ENCODE measurements around the gene PDS5B.

DNA sequence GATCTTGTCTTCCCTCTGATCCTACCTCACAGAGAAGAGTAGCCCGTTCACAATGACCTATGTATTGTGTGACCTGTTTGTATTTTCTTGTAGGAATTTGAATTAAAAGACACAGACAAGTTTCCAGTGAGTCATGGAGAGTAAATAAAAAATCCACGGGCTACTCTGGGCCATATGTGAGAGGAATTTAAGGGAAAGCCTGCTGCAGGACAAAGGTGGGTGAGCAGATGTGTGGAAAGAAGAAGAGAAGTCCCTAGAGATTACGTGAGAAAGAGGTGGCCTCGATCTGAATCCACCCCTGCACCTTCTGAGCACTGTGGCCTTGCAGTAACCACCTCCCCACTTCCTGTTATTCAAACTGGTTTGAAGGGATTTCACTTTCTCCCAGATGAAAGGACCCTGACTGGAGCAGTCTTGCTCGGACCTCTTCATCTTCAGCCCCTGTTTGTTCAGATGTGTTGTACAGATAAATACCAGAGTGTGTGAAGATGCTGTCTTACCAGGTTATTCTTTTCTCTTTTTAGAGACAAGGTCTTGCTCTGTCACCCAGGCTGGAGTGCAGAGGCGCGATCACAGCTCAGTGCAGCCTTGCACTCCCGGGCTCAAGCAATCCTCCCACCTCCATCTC is 205.4 kb downstream of the PDS5B start:
- TF ChIP-seq POLR2A (IDR thresholded peaks at IDR 0.05), result no peak
- TF ChIP-seq, protein P1, sequence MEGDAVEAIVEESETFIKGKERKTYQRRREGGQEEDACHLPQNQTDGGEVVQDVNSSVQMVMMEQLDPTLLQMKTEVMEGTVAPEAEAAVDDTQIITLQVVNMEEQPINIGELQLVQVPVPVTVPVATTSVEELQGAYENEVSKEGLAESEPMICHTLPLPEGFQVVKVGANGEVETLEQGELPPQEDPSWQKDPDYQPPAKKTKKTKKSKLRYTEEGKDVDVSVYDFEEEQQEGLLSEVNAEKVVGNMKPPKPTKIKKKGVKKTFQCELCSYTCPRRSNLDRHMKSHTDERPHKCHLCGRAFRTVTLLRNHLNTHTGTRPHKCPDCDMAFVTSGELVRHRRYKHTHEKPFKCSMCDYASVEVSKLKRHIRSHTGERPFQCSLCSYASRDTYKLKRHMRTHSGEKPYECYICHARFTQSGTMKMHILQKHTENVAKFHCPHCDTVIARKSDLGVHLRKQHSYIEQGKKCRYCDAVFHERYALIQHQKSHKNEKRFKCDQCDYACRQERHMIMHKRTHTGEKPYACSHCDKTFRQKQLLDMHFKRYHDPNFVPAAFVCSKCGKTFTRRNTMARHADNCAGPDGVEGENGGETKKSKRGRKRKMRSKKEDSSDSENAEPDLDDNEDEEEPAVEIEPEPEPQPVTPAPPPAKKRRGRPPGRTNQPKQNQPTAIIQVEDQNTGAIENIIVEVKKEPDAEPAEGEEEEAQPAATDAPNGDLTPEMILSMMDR (IDR thresholded peaks at IDR 0.05), result no peak
